GM18951 (cell line): Measurements from ENCODE around the gene CNPY4.

Experiments
- POLR2A ChIP-seq: IDR thresholded peaks from 4 replicates; pipeline ENCODE4 v1.6.1; 2011; ENCODE audit warnings: mild to moderate bottlenecking; ENCODE audit not compliant: insufficient read length, insufficient read depth; ENCODE audit errors: extremely low read depth
- in situ Hi-C: fragments of 300-500 bp; cut with MboI; formaldehyde crosslinking; loops from one replicate; pipeline ENCODE4 v1.12.0; 2022; ENCODE audit warnings: low sequenced_read_pairs, mixed read lengths, inconsistent platforms; ENCODE audit not compliant: unreplicated experiment

CNPY4 gene

DNA sequence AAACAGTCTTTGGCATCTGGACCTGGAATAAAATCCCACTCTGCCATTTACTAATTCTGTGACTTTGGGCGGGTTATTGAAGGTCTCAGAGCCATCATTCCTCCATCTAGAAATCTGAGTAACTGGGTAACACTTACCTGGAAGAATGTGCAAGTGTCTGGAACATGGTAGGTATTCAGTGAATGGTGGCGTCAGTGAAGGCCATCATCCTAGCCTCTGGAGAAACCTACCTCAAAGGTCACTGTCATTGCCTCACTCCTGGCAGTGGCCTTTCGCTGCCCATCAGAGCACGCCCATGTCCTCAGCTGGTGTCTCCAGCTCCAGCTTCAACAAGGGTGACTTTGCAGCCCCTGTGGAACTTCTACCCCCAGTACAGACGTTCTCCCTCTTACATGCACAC, 44.4 kb downstream of the CNPY4 start:
- no peak for TF ChIP-seq POLR2A
- in situ Hi-C loops, result no loop called here

- in situ Hi-C loops, result no loop called here
- no peak for TF ChIP-seq POLR2A
These were observed 47.0 kb downstream of the CNPY4 start for GRCh38 chr7:100166317-100166940.

DNA sequence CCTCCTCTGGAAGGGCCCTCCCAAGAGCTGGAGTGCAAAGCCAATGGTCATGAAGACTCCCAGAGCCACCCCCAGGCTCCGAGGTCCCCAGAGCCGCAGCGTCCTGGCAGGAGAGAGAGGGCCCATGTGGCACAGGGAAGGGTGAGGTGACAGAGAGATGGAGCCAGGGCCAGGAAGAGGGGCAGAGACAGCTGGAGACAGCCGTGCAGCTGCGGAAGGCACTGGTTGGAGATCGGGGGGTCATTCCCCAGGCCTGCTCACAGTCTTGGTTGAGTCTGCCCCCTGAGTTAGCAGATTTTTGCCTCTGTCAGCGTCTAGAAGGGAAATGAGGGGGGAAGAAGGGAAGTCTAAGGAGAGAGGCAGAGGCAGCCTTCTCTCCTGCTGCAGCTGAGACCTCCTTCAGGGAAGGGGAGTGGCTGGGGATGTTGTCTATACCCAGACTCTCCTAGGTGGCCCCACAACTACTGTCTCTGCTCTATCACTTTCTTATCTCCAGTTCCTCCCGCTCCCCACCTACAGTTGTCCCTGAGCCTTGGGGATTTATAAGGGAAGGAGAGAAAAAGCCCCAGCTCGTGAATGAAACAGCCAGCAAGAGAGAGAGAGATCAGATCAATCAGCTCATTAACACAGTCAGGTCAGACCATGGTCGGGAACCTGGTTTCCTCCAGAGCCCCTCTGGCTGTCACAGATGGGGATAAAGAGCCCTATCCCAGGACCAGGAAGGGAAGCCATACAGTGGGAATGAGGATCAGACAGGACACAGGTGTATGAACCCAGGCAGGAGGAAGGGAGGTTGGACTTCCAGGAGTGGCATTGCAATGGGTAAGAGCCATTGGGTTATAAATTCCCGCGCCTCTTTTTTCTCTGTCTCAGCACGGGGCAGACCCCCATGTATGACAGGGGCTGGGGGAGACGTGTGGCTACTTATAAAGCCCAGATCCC, 47.8 kb downstream of the CNPY4 start:
- no peak for TF ChIP-seq POLR2A
- in situ Hi-C loops, result no loop called here

GRCh38 chr7:100167912-100168323, 48.5 kb downstream of the CNPY4 start:
- no peak for TF ChIP-seq POLR2A
- in situ Hi-C loops, result no loop called here

DNA sequence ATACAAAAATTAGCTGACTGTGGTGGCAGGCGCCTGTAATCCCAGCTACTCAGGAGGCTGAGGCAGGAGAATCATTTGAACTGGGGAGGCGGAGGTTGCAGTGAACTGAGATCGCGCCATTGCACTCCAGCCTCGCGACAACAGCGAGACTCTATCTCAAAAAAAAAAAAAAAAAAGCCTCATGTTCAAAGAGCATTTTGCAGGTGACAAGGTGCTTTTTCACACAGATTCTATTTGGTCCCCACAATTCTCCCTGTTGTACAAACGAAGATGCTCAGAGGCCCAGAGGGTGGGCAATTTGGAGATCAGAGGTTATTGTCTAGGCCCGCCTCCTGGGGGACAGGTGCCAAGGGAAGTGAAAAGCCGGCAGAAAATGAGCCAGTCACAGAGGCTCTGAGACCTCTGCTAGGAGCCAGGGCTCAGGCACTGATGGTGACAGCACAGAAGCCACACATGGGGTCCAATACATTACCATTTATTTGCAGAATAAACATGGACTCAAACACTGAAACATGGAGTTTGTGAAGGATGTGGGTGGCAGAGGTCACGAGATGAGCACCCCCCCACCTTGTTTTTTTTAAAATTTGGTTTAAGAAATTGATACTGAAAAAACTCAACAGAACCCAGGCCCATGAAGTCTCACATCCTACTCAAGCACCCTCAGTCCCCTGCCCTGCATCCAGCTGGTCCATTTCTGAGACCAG, 49.9 kb downstream of the CNPY4 start:
- in situ Hi-C loops, result no loop called here
- no peak for TF ChIP-seq POLR2A

- in situ Hi-C loops, result no loop called here
- TF ChIP-seq POLR2A, result no peak
These were observed 50.9 kb downstream of the CNPY4 start for GRCh38 chr7:100170101-100170897.

DNA sequence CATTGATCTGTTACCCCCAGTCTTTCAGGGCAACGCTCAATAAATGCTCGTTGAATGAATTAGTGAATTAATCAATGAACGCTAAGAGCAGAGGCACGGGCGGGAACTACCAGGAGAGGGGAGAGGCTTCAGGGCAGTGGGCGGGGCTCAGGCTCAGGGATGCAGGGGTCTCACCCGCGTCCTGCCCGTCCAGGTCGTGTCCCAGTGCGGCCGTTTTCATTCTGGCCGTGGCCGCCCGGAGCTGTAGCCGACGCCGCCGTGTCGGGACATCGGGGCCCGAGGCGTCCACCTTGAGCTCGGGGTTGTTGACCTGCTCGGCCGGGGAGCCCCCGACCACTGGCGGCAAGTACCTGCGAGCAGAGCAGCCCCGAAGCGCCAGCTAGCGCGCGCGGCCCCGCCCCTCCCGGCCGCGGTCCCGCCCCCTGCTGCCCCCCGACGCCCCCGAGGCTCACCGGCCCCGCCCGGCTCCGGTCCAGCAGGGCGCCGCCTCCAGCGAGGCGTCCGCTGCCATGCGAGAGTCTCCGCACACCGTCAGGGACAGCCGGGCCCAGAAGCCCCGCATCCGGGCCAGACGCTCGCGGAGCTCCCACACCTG, 51.8 kb downstream of the CNPY4 start:
- in situ Hi-C loops, result no loop called here
- no peak for TF ChIP-seq POLR2A

DNA sequence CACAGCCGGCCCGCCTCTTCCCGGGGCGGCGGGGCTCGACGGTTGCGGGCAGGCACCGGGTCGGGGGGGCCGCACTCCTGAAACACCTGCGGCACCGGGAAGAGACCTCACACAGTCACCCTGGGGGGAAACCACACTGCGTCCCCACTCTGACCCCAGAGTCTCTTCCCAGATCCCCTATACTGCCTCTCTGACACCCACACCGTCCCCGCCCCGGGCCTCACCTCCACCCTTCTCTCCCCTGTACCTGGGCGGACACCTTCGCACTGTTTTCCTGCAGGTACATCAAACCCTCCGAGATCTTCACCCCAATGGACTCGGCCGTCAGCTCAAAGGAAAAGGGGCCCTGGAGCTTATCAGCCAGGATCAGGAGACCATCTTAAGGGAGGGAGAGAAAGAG, 52.4 kb downstream of the CNPY4 start:
- in situ Hi-C loops, result no loop called here
- no peak for TF ChIP-seq POLR2A

DNA sequence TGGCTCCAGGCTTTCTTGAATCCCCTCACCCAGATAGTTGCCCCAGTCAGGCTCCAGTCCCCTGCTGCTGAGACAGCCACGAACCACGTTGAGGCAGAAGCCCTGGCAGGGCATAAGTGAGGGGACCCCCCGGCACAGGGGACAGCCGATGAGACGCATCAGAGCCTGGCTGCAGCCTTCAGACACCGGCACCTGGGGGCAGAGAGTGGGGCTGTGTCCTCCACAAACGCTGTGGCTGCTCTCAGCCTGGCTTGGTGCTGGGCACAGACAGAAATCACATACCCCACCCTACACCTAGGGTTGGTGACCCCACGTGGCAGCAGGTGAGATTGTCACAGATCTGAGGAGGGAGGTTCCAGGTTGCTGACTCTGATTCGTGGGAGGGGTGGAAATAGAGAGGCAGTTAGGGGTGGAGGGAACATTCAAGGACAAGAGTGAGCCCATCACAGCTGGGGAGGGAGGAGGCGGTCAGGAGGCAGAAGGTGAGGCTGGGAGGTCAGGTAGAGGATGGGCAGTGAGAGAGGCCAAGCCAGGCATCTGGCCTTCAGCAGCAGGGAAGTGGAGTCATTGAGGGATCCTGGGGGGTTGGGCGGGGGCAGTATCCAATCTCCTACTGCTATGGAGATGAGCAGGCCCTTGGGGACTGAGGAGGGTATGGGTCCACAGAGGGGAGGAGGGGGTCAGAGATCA, 54.5 kb downstream of the CNPY4 start:
- in situ Hi-C loops, result no loop called here
- TF ChIP-seq POLR2A, result no peak

DNA sequence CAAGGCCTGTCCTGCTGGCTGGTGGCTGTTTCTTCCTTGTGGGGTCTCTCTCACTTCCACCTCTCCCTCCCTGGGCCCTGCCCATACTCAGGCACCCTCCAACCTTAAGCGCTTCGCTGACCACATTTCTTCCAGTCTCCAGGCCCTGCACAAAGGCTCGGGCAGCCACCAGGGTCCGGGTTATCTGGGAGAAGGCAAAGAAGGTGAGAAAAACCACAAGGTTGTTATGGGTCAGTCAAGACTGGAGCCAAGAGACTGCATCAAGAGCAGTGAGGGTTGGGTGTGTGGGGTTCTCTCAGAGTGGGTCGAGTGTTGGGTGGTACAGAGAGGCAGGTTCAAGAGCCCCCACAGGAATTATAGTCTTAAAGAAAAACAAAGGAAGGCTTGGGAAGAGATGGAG, 55.1 kb downstream of the CNPY4 start:
- TF ChIP-seq POLR2A, result no peak
- in situ Hi-C loops, result no loop called here
